DMS153 treated with DMSO at 0.1 percent for 48 hours (cell line): ENCODE results near the gene HLA-DQA1.
"Not testable (repeated sequence)": the region's sequence is repeated elsewhere in the genome, so short reads cannot be mapped to it uniquely, and the experiment has no call there.

Experiments
- DNase-seq: peaks from one replicate; lab custom pipeline; 2025; ENCODE audit not compliant: unreplicated experiment; lab: John Stamatoyannopoulos, UW

HLA-DQA1 gene

DNA sequence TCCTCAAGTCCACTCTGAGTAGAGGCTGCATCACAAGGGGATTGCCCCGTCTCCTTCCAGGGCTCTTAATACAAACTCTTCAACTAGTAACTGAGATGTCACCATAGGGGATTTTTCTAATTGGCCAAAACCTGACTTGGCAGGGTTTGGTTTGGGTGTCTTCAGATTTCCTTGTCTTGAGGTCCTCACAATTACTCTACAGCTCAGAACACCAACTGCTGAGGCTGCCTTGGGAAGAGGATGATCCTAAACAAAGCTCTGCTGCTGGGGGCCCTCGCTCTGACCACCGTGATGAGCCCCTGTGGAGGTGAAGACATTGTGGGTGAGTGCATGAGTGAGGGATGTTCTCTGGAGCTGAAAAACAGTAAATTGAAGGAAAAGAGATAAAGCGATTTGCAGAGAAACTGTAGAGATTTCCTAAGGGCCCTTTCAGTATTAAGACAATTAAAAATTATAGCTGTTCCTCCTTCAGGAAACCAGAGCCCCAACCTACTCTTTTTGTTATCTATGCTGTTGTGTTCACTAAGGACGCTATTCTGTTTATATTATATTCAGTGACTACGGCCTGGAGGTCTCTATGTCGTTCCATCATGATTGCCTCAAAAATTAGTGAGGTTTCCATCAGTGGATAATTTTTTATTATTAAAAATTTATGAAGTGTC is at the start of gene HLA-DQA1:
Gene HLA-DQA1, plus strand, starts transcription at position 188 of the 662 bp plus-strand sequence. Its CDS starts 53 bp downstream, at position 241.
- DNase-seq = no peak

DNA sequence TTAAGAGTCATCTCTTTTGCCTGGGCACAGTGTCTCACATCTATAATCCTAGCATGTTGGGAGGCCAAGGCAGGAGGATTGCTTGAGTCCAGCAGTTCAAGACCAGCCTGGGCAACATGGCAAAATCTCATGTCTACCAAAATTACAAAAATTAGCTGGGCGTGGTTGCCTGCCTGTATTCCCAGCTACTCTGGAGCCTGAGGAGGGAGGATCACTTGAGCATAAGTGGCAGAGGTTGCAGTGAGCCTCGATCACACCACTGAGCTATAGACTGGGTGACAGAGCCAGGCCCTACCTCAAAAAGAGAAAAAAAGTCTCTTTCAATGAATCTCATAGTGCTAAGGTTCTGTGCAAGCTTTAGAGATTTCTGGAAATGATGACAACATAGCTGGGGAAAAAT is 49.0 kb upstream of the HLA-DQA1 start:
- DNase-seq = no peak

DNA sequence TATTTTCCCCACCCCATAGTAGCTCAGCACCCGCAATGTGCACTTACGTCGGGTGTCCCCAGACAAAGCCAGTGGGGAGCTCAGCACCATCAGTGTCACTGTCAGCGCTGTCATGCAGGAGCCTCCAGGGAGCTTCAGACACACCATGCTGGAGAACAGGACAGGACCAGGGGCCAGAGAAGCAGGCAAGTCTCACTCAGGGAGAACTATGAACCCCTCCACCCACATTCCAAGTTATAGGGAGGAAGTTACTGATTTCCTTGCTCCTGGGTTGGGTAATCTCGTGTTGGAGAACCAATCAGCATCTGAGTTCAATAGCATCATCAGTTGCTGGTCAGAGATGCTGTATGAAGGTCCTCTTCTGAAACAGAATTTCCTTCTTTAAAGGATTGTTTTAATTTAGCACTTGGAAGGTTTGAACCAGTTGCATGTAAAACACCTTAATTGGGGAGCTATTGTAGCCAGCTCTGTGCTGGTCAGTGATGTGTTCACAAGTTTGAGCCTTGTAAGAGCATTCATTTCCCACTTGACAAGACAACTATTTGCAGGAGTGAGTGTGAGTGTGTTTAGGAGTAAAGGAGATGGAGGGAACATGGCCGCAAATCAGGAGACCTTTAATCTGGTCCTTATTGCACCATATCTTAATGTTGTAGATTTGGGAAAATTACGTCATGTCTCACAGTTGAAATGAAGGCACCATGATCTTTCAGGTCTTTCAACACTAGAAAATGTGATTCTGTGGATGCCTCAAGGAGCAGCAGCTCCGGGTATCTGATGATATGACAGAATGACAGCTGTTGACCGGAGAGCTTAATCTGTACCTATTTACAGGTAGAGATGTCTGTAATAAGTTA is 47.4 kb upstream of the HLA-DQA1 start, which contains the start of gene HLA-DRB1:
Gene HLA-DRB1, minus strand, starts transcription at position 253 of the 854 bp plus-strand sequence. Its CDS starts 106 bp downstream, at position 147.
- DNase-seq = no peak

DNA sequence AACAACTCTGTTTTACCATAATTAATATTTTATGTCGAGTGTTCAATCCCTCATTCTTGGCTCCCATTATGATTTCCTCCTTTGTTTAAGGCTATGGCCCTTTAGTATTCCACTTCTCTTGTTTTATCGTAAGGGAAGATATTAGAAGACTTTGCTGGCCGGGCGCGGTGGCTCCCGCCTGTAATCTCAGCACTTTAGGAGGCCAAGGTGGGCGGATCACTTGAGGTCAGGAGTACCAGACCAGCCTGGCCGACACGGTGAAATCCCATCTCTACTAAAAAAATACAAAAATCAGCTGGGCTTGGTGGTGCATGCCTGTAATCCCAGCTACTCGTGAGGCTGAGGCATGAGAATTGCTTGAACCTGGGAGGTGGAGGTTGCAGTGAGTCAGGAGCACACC is 46.5 kb upstream of the HLA-DQA1 start:
- DNase-seq = not testable (repeated sequence)

DNA sequence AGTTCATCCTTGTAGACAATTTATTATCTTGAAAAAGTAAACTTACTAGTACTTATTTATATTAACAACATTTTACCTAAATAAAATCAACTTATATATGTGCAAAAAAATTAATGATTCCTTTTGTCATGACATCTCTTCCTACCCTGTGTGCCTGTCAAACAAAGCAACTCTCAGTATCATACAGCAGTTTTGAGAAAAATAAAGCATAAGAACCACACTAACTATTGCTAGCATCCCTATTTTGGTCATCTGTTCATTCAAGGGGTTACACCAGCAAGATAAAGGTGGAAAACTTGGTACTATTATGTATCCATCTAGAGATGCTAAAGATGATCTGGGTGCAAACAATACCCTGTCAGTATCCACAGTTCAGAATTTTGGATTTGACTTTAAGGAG is 40.2 kb upstream of the HLA-DQA1 start:
- no peak for DNase-seq

DNA sequence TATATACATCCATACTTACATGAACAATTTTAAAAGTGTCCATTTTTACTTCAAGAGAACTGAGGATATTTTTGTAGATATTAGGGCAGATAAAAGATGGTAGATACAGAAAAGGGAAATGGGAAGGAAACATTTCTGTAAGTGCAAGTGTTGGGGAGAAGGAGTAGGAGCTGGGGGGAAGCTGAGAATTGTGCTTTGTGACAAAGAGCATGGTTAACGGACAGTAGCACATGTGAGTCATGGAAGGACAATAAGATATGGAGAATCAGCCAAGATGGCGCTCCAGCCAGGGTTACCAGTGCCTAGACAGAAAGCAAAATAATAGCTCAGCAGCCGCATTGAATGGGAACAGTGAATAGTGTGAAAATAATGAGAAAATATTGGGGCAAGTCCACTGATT is 34.8 kb upstream of the HLA-DQA1 start:
- no peak for DNase-seq

DNA sequence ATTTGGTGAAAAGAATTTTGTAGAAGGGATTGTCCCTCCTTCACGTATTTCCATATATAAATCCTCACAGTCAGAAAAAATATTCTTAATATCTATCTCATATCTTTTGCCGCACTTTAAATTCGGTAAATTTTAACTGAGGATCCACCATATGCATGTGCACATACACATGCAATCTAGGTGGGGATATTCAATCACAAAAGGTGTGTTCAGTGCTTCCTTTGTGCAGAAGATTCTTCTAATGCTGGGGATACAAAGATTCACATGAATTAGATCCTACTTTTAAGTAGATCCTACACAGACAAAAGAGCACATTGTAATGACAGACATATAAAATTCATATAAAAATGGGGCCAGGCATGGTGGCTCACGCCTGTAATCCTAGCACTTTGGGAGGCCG is 34.0 kb upstream of the HLA-DQA1 start:
- no peak for DNase-seq

DNA sequence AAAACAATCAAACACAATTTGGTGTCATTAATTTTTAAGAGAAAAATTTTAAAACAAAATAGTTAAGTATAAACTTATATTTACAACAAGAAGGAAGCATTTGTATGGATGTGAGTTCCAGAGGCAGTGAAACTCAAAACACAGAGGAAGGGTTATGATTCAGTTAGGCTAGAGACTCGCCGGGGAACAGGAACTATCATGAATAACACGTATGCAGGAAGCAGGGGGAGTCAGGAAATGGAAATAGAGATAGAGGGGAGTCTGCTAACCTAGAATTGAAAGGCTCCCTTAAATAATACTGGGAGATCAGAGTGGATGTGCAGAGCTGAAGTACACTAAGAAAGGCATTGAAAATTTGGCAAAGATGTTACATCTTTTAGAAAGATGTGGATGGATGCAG is 33.3 kb upstream of the HLA-DQA1 start:
- DNase-seq = no peak

DNA sequence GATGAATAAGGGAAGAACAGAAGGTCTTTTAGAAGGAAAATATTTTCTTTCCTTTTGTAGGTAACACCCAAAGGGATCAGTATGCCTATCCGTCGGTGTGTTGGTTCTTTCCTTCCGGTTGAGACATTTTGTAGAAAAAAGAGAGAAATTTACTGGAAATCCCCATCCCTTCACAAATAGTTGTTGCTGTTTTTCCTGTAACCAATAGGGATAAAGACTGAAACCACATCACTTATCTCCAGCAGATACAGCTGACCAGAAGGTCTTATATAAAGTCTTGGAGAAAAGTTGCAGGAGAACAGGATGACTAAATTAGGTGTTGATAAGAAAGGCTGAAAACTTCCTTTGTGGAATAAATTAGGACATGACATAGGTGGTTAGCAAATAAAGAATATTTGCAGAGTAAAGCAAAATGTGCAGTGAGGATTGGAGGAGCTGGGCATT is 32.8 kb upstream of the HLA-DQA1 start:
- DNase-seq = no peak

DNA sequence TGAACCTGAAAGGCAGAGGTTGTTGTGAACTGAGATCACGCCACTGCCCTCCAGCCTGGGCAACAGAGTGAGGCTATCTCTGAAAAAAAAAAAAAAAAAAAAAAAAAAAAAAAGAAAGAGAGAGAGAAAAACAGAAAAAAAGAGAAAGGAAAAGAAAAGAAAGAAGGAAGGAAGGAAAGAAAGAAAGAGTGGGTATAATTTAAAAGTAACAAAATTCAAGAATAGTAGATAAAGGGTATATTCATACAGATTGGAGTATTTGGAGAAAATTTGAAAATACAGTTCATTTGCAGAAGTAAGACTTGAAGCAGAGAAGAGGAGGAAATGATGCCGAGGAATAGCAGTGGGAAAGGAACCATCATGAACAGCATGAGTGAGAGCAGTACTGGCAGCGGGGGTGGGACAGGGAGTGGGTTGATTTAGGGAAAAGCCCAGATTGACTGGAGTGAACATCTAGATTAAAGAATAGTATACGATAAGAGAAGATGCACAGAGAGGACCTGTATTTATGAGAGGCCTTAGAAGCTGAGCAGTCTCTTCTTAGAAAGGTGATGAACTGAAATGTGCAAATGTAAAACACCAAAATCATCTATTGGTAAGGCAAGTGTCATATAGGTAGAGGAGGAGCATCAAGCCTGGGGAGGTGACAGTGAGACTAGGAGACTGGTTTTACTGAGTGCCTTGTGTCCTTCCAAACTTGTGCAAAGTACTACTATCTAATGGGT is 29.8 kb upstream of the HLA-DQA1 start:
- DNase-seq = no peak

DNA sequence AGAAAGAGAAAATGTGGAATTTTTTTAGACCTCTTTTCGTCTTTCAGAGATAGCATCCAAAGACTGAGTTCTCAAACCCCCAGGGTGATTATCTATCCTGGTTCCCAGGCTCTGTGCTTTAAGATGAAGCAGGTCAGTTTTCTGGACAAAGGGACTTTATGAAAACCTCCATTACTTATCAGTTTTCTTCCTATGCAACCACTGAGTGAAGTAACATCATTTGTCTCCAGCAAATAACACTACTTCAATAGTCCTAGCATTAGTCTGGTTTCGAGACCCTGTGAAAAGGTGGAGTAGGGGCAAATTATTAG is 29.3 kb upstream of the HLA-DQA1 start:
- DNase-seq = no peak

DNA sequence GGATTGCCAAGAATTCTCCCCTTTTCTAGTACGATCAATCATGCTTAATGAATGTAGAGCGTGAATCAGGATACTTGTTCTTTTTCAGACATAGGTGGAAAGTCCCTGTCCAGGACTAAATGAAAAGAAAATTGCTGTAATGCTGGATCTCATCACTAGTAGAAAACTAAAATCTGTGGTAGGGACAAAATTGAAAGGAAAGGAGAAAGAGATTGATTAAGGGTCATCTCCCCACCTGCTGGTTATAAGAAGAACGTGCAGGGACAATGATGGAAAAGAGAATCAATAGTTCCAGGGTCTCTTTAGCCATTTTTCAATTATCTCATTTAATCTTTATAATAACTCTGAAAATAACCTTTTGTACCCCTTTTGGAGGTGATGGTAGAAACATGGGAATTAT is 28.8 kb upstream of the HLA-DQA1 start:
- no peak for DNase-seq

DNA sequence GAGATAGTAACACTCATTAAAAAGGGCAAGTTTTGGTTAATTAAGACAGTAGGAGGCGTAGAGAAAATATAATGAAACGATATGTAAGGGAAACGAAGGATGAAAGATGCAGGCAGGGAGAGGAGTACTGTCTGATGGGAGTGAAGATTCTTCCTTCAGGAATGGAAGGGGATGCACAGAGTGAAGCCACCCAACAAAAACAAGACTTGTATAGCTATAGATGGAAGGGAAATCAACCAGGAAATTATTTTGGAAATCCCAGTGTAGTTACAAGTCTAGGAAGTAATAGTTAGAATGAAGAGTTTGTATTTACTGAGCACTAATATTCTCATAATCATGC is 27.8 kb upstream of the HLA-DQA1 start:
- DNase-seq = no peak

DNA sequence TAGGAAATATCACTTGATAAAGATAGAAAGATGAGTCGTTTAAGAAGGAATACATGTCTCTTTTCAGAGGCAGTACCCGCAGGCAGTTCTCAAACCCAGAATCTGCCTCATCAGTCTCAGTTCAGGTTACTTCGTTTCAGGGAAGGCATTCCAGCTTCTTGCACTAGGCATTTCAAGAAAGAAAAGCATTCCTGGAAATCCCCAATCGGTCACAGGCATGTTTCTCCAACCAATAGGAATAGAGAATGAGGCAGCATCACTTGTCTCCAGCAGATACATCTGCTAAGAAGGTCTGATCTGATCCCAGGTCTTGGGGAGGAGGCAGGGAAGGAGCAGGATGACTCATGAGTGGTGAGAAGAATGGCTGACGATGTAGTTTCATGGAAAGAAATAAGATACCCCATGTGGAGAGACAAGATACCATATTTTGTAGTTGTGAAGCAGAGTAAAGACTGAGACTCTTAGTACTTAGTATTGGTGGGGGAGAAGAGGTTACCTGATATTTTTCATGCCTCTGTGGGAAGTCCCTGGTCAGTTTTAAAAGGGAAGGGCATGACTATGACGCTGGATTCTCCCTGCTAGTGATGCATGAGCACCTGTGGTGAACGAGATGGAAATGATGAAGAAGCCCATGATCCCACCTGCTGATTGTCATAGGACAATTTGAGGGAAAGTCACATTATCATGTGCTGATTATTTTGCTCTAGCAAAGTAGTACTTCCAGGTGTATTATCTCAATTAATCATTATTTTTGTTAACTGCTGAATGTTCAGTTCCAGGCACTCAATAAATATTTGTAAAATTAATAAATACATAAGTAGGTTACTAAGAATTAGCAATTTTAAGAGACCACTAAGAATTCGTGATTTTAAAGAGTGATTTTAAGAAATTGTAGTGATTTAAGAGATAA is 27.2 kb upstream of the HLA-DQA1 start:
- DNase-seq = peak; percentile 40

DNA sequence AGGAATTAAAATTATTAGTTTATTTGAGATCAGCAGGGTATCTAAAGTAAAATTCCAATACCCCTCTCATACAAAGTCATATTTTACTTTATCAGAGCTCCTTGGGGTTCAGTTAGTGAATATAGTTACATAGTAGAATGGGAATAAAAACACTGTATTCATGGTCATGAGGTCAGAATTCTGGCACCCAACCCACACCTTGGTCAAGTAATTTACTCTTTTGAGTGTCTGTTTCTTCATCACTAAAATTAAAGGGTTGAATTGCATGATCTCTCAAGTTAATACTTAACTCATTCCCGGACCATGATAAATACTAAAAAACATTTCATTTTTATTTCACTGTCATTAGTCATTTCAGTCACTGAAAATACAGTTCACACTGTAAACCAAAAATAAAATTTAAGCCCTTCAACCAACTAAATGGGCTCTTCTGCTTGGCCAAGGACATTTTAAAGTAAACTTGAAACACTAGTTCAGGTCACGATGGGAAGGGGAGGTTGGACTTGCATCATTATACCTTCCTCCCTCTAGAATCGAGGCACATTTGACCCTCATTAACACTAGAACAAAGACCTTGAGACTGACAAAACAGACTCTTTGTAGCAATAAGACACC is 26.4 kb upstream of the HLA-DQA1 start:
- no peak for DNase-seq

DNA sequence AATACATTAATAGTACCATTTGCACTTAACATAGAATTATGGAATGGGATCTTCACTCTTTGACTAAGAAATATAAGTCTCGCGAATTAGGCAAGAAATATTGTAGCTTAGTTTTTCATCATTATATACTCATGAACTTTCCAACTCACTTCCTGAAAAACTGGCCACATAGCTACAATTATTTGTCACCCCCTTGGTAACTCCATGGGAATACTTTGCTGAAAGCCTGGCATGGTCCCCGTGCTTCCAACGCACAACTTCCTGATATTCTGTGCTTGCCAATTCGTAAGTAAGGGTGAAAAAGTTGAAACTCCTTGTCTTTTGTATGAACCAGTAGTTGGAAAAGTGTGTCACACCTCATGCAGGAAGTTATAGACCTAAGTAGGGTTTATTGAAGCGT is 23.7 kb upstream of the HLA-DQA1 start:
- no peak for DNase-seq

DNA sequence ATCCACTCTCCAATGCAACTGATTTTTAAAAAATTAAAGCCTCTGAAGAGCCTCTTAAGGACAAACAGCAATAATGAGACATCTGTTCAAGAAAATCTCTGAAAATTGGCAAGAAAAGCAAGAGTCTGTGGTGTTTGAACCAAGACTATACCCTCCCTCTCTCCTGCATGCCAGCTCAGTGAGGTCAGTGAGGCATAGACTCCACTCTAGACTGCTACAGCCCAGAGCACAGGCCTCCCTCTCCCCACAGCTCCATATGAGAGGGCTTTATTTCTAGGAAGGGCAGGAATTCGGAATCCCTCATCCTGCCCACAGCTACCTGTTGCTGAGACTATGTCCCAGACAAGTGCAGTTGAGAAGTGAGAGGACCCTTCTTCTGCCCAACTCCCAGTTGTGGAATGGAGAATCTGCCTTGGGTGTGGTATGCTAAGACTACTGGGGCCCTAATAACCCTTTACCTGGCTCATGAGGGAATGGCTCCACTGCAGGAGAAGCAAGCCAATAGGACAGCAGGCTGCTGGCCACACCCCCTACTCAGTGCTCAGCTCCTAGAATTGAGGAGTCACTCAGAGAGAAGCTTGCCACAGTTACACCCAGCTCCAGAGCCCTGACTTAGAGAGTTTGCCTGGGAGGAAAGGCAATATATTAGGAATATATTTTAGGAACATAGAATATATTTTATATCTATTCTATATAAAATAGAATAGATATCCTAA is 22.7 kb upstream of the HLA-DQA1 start:
- DNase-seq = no peak

DNA sequence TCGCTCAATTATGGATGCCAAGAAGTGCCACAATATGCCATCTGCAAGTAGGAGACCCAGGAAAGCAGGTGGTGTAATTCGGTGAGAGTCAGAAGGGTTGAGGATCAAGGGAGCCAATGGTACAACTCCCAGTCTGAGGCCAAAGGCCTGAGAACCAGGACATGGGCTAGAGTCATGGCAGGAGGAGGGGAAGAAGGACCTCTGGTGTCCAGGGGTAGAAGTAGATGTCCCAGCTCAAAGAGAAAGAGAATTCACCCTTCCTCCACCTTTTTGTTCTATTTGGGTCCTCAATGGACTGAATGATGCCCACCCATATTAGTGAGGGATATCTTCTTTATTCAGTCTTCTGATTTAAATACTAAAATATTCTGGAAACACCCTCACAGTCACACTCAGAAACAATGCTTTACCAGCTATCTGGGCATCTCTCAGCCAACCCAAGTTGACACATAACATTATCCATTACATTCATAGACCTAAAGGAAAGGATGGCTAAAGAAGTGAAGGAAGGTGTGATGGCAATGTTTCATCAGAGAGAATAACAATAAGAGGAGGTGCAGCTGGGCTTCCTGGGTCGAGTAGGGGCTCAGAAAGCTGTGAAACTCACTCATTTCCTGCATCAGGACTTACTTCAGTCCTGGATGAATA is 21.2 kb upstream of the HLA-DQA1 start:
- DNase-seq = no peak

DNA sequence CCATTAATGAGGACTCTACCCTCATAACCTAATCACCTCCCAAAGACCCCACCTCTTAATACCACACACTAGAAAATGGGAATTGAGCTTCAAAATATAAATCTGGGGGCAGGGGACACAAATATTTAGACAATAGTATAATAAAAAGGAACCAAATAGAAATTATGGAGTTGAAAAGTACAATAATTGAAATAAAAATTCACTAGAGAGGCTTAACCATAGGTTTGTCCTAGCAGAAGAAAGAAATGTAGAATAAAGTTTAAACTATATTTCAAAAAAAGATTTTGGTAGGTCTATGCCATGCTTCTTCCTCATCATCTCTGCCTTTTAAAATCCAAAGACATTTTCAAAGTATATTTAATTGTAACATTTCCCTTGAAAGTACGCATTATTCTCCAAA is 19.5 kb upstream of the HLA-DQA1 start:
- DNase-seq = no peak
